CD4-positive, alpha-beta T cell treated with Interleukin-1 beta for 1 hour (primary cell): Measurements from ENCODE around the gene TSPAN9.

Experiments
- DNase-seq, 2 donors: peaks; one replicate each; pipeline ENCODE4 v3.0.0-alpha.2; 2020 to 2022

Gene TSPAN9

DNA sequence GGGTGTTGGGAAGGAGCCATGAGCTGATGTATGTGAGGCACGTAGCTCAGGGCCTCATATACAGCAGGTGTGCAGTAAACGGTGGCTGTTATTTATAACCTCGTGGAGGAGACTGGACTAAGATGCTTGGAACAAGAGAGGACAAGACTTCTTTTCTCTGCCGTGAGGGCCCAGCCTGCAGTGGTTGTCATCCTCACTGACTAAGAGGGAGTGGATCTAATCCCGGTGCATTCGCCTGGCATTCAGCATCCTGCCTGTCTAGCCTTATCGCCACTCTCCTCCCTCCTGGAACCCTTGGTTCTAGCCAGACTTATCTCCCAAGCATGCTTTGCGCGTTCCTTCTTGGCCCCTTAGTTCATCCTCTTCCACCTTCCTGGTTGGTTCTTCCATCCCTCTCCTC is 3.9 kb downstream of the TSPAN9 start:
- DNase-seq = no peak

DNA sequence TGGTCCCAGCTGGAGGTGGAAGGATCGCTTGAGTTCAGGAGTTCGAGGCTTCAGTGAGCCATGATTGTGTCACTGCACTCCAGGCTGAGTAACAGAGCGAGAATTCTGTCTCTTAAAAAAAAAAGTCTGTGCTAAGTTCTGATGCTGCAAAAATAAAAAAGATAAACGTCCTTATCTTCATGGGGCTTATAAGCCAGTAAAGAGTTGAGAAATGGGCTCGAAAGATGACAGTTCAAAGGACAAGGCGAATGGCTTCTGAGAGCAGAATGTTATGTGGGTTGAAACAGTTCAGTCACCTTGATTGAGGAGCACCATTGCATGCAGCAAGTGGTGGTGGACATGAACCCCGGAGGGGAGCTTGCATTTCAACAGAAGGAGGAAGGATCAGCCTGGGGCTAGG is 4.7 kb downstream of the TSPAN9 start:
- DNase-seq = no peak

DNA sequence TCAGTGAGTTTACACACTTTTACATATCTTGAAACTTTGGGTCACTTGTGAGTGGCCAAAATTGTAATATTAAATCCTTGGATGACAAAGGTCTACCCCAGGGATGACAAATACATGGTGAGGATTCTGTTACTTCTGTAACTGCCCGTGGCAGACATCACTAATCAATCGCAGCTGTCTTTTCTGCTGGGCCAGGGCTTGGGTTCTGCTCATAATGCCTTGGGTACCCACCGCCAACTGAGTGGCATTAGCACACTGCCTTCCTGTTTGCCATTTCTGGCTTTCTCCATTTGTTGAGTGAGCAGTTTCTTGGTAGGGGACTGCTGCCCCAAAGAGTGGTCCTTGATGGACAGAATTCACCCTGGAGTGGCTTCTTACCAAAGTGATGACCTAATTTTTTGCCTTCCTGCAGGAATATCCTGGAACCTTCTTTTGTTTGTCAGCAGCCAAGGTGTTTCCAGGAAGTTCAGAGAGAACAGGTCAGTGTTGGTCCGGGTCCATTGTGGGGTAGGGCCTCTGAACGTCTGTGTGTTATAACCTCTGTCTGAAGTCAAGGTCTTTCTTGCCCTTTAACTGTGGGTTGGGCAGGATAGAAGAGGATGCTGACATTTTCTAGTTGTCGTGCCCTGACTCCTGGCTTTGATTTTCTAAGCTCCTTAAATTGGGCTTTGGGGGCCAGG is 6.2 kb downstream of the TSPAN9 start:
- DNase-seq = no peak

DNA sequence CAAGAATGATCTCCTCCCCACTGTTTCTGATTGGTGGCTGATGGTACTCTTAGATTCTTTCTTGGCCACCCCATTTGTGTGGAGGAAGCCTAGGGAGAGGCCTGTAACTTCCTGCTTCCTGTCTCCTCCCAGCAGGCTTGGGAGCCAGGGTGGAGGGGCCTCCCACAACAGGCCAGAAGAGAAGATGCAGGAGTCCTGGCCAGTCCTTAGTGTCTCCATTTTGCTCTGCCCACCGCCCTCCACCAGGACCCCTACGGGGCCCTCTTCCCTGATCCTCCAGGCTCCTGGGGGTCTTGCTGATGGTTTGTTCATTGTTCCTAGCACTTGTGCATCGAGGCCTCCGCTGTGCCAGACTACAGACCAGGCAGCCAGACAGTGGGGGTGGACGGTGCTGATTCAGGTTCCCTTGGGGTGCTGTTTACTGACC is 6.8 kb downstream of the TSPAN9 start:
- DNase-seq = no peak

DNA sequence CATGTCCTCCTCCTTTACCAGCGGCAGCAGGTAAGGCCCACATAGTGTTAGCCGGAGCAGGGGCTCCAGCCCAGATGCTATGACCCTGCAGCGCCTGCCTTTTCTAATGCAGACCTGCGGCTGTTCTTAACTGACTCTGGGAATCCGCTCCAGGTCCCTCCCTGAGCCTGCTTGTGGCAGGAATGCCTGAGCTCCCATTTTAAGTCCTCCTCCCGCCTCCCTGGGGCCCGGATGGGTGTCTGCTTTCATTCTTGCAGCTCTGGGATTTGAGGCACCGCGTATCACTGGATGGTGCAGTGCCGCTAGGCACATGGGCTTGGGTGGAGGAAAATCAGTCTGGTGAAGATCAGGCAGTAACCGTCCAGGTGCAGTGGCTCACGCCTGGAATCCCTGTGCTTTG is 7.6 kb downstream of the TSPAN9 start:
- no peak for DNase-seq

DNA sequence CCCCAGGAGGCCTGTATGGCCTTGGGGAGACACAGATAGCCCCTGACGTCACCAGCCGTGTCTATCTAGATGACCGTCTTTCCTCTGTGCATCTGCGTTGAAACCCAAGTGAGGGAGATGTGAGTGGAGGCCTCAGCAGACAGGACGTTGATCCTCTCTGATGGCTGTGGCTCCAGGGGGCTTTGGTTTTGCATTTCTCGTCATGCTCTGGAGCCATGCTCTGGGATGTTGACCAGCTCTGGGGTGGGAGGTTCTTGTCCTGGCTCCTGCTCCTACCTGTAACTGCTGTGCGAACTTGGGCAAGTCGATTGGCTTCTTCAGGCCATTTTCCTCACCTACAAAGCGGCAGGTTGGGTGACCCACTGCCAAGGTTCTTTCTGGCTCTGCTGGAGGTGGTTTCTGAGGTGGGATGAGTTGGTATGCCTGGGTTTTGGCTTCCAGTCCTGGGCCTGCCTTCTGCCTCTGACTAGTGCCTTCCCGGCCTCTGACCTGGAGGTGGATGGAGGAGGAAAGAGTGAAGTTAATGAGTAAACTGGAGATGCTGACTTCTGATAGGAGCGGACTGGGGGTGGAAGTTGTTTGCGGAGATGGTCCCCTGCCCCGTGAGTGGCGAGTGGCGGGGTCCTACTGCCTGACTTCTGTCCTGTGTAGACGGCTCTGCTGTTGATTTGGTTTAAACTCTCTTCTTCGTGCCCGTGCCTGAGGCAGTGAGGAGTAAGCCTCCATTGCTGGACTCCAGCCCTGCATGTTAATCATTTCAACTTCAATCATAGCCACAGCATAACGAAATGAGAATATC is 8.4 kb downstream of the TSPAN9 start:
- DNase-seq = no peak

DNA sequence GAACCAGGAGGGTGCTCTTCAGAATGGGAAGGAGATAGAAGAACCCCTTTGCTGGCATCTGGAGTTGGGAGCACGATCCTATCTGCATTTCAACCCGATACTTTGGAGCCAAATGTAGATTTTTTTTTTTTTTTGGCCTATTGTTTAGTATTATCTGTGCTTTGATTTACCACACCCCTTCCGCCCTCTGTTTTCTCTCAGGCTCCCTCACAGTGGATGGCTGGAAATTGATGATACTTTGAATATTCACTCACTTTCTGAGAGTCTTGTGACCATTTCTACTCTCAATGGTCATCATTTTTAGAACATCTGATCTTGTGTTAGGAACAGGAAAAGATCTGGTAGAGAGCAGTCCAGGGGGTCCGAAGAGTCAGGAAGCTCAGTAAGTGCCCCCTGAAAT is 9.0 kb downstream of the TSPAN9 start:
- no peak for DNase-seq

DNA sequence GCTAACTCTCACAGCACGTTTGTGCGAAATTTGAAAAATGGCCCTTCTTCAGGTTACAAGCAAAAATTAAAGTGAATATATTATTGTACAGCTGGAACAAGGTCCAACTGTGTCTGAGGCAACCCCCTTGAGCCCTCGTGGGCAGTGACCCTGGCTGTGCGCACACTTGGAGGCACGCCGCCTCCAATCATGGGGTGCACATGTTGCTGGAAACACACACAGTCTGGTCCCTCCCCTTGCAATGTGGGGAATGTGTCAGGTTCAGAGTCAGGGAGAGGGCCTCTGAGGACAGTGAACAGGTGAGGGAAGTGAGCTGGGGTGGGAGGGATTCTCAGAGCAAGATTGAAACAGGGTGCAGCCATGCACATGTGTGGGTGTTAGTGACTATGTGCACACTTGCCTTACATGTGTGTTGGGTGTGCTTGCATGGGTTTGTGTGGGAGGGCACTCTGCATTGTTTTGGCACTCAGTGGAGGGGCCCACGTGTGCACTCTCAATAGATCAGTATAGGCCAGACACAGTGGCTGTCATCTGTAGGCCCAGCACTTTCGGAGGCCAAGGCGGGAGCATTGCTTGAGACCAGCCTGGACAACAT is 9.6 kb downstream of the TSPAN9 start:
- no peak for DNase-seq

DNA sequence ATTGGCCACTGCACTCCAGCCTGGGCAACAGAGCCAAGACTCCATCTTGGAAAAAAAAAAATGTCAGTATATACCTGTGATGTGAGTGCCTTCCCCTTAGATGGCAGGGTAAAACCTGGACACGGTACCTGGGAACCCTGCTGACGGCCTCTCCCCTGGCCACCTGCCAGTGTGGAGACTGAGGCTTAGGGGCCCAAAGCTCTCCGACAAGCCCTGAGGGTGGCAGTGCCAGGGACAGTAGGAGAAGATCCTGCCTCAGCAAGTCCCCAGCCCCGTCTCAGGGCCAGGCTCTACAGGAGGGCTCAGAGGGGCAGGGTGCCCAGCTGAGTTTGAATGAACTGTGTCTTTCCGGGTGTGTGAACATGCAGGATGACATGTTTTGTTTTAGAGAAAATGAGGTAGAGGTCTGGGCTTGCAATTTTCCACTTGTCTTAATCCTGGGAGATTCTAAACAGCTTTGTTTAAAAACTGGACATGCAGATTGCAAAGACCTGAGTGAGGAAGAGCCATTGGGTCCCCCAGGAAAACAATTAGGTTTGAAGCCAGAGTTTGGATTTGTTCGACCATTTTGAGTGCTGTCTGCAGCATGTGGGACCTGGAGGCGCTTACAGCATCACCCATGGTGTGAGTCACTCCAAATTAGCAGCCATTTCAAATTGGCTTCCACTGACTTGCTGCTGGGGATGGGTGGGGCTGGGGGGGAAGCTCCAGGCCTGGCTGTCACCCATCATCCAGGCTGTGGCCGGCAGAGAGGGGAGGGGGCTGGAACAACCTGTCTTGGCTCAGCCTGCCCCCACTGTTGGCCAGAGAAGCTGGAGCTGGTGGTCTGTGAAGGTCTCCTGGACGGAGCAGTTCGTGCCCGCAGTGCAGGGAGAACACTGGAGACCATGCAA is 10.8 kb downstream of the TSPAN9 start:
- DNase-seq = no peak

DNA sequence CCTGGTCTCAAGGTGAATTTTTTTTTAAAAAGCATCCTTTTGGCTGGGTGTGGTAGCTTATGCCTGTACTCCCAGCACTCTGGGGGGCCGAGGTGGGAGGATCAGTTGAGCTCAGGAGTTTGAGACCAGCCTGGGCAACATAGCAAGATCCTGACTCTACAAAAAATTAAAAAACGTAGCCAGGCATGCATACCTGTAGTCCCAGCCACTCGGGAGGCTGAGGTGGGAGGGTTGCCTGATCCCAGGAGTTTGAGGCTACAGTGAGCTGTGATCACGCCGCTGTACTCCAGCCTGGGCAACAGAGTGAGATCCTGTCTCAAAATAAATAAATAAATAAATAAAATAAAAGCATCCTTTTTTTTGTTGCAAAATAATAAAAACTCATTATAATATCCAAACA is 12.4 kb downstream of the TSPAN9 start:
- no peak for DNase-seq

DNA sequence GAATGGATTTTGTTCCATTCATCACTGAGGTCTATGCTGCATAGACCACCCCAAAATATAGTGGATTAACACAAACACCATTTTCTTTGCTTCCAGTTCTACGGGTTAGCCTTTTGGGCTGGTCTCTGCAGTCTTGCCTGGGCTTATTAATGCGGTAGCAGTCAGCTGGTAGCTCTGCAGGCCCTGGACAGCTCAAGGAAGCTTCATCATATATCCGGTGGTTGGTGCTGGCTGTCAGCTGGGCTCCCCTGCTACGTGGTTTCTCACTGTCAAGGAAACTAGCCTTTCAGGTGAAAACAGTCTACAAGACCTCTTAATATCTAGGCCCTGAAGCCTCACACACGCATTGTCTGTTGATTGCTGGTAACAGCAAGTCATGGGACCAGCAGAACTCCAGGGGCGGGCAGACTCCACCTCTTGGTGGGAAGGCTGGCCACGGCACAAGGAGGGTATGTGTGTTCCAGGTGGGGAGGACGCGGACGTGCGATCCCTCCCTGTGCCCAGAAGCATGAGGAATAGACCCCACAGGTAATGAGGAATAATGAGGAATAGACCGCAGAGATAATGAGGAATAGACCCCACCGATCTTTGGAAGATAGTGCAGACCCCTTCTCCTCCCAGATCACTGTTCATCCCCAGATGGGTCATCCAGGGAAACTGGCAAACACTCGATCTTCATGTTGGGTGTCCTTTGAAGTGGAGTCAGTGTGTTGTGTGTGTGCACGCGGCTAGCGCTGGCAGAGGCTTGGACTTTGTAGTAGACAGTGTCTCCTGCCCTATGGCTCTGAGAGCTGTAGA is 13.3 kb downstream of the TSPAN9 start:
- no peak for DNase-seq

DNA sequence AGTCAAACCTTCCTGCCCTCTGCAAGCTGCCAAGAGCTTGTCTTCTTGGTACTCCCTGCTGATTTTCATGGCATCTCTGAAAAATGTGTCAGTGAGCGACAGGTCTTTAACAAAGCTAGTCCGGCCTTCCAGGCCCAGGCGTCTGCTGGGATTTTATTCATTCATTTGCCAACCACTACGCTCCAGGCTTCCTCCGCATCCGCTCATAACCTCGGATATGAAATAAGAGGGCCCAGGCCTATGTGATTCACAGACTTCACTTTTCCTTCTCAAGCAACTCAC is 13.8 kb downstream of the TSPAN9 start:
- no peak for DNase-seq

DNA sequence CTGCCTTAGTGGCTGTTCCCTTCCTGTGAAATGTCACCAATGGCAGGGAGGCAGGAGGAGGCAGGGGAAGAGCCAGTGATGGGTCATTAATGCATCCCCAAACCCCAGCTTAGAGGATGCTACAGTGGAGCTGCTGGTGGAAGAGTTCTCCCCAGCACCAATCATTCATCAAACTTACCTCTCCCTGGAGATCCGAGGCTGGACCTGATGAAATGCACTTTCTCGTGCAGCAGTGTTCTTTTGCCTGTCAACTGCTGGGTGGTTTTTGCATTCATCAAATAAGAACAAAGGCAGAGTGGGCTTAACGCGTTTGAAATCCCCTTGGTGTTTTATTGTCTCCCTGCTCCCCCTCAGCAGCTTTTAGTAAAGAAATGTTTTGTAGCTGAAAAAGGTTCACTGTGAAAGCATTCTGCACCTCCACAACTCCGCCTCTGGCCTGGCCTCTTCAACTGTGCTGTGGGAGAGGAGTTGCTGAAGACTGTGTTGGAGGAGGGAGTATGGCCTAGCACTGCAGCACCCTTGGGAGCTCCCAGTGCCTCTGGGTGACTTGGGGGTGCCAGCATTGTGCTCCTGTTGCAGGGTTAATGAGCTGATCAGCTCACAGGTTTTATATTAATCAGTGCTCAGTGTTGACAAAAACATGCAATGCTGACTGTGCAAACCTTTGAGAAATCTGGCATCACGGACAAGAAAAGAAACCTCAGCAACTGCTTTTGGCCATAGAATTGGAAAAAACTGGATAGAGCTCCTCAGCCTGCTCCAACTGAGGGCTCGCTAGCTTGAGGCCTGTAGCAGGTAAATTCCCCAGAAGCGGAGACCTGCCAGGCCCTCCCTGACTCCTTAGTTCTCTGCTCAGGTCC is 14.4 kb downstream of the TSPAN9 start:
- no peak for DNase-seq

DNA sequence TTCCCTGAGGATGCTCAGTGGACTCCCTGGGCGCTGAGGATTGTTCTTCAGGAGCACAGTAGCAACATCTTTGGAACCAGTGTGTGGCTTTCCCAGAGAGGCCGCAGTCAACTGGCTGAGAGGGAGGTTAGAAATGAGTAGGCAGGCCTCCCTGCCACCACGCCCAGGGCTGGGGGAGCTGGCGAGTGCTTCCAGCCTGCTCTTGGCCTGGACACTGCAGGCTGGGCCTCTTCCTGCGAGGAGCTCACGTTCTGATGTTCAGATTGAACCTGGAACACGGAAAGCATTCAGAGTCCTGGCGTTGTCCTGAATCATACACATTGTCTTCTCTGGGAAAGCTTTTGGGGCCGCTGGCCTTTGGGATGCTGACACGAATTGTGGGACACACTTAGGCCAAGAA is 15.6 kb downstream of the TSPAN9 start:
- DNase-seq = no peak

DNA sequence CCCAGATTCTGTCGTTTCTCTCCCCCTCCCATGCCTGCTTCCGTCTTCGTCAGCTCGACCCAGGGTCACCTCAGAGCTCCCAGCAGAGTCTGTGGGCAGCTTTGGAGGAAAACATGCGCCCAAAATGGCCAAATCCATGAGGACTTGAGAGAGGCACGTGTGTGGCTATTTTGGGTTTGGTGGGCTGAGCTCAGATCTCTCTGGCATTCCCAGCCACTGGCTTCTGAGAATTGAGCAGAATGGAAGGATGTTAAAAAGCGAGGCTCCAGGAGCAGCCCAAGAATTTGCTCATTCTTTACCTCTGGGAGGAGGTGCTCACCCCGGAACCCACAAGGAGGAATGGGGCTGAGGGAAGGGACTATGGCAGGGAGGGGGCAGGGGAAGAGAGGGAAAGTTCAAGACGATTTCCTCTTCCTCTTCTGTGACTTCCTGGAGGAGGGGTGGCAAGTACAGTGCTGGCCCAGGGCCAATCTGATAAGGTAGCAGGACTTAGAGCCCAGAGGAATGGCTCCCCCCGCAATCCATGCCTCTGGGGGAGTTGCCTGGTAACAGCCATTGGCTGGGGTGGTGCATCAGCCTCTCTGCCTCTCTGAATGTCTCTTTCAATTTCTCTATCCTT is 20.1 kb downstream of the TSPAN9 start:
- no peak for DNase-seq

DNA sequence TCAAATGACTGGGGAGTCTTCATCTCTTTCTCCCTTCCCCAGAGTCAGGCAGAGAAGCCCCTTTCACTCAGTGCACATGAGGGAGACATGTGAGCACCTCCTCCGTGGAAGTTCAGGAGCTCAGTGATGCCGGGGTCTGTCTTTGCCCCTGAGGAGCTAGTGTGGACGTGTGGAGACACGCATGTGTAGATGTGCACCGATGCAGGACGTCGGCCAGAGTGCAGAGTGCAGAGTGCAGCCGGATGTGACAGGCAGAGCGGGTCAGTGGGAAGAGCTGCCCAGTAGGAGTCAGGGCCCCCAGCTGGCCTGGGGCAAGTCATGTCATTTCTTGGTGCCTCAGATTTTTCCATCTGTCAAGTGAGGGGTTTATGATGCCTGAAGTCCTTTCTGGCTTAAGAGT is 20.7 kb downstream of the TSPAN9 start:
- DNase-seq = no peak

DNA sequence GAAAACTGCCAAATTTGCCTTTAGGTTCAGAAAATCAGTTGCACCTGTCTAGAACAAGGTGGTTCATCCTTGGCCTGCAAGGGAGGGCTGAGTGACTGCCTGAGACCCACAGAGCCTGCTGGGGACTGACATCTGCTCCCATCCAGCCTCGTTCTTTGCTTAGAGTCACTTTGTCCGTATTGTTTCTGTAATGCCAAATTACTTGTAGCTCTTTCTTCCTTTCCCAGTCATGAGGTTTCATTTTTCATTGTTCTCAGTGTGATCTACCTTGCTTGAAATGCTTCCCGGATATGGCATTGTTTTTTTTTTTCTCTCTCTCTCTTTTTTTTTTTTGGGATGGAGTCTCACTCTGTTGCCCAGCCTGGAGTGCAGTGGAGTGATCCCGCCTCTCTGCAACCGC is 21.3 kb downstream of the TSPAN9 start:
- DNase-seq = no peak

DNA sequence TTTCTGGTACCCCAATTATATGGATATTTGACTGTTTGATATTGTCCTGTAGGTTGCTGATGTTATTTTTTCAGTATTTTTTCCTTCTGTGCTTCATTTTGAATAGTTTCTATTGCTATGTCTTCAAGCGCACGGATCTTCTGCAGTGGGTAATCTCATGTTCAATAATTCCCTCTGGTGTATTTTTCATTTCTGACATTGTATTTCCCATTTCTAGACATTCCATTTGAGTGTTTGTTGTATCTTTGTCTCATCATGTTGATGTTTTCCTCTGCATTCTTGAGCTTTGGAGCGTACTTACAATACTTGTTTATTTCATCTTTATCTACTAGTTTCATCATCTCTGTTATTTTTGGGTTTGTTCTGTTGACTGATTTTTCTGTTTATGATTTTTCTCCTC is 22.0 kb downstream of the TSPAN9 start:
- DNase-seq = no peak

DNA sequence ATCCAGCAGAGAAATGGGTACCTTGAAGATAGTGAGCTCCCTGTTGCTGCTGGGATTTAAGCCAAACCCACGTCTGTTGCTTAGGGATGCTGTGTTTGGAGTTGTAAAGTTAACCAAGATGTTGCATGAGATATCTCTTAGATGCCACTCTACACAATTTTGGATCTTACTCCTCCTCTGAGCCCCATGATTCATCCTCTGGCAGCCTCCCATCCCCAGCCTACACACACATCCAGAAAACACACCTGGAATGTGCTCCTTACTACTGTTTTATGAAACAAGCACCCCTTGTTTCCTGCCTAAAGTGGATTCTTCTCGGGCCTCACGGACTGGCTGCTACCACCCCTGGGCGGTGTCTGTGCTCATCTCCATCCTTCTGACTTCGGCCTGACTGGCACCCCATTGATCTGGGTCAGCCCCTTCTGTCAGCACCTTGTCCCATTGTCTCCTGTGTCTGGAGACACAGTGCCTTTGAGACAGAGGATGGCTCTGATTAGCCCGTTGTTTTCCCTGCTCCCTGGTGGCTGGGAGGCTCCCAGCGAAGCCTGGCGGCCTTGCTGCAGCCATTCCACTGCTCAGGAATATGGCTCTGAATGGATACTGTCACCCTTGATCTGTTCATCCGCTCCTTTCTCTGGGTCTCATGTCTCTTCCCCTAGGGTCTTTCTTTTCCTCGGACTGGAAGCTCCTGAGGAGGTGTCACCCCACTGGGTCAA is 24.3 kb downstream of the TSPAN9 start:
- no peak for DNase-seq

DNA sequence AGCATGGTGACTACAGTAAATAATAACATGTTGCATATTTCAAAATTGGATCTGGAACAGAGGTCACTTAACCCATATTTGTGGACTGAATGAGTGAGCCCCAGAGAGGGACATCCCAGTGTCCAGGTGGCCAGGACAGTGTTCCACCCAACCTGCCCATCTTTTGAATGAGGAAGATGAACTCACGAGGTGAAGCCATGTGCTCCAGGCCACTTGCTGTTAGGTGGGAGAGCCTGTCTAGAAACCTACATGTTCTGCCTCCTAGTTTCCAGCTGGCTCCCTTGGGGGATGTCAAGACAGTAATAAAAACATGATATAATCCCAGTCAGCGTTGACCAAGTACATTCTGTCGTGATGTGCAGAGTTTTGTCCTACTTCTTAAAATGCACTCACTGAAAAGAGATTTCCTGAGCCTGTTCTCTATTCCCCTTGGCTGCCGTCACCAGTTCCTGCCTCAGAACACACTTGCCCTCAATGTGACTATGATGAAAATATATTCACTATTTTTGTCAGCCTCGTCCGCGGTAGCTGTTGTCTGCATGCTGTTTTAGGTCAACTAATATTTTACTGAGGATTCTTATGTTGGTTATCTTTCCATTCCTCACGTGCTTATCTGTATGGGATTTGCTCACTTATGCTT is 25.7 kb downstream of the TSPAN9 start:
- no peak for DNase-seq
